ENCODE measurements around the gene CR1L.
"Not testable (repeated sequence)": the region's sequence is repeated elsewhere in the genome, so short reads cannot be mapped to it uniquely, and the experiment has no call there.

Gene CR1L

GRCh38 chr1:207682872-207683434 lies 38.0 kb downstream of the CR1L start:
- DNase-seq (ENCODE audit: low spot score), result not testable (repeated sequence)

DNA sequence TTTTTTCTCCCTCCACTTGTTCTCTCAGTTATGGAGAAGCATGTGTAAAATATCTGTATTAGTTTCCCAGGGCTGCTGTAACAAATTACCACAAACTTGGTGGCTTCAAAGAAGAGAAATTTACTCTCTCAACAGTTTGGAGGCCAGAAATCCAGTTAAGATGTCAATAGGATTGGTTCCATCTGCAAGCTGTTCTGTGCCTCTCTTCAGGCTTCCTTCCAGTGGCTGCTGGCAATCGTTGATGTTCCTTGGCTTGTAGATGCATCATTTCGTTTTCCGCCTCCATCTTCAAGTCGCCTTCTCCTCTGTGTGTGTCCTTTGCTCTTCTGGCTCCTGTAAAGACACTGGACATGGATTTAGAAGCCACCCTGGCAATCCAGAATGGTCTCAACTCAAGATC lies 45.6 kb downstream of the CR1L start:
- DNase-seq (ENCODE audit: low spot score), result not testable (repeated sequence)

GRCh38 chr1:207691010-207691409 lies 46.1 kb downstream of the CR1L start:
- DNase-seq (ENCODE audit: low spot score), result no peak

DNA sequence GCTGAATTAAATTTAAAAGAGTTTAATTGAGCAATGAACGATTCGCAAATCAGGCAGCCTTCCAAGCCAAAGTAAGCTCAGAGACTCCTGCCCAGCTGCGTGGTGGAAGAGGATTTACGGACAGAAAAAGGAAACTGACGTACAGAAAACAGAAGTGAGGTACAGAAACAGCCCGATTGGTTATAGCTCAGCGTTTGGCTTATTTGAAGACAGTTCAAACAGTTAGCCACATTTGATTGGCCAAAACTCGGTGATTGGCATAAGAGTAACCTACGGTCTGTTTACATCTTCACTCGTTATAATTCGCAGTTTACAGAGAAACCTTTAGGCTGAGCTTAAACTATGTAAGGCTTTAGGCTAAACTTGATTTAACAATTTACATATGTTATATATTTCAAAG lies 46.9 kb downstream of the CR1L start:
- DNase-seq (ENCODE audit: low spot score), result peak; percentile 75

DNA sequence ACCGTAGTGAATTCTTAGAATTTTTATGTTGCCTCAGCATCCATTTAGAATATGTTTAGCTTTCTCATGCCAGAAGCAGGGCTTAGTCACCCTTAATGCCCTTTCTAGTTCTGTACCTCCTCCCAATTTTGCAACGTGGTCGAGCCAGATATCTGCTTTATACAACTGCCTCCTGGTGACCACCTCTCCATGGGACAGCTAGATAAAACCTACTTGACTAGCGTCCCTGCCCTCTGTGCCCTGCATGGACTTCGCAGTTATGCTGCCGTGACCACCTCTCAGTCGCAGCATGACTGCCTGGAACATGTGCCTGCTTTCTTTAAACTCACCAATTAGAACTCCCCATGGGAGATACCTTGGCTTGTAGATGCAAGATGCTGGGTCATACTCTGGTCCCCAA lies 47.4 kb downstream of the CR1L start:
- DNase-seq (ENCODE audit: low spot score), result peak; percentile 93

GRCh38 chr1:207695891-207696290 lies 51.0 kb downstream of the CR1L start:
- no peak for DNase-seq (ENCODE audit: low spot score)

DNA sequence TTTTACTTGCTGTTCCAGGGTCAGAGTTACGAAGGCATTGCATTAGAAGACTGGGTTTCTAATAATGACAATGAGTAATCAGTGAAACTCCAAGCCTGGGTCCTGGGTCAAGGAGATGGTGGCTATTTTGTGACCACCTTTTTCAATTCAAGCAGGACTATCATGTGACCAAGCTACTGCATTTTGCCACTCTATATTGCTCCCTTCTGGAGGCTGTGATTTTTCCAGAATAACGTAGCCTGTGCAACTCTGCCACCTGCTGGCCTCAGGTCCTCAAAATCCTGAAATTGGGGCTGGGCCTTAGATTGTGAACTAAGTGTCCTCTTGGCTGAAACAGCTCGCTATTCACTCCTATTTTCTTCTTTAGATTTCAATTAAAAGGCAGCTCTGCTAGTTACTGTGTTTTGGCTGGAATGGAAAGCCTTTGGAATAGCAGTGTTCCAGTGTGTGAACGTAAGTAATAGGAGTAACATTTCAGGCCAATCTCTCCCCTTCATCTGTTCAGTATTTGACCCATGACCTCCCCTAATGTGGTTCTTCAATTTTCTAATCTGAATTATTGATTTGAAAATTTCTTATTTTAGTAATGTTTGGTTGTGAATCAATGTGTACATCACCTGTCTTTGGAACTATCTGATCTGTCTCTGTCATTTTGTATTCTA lies 54.0 kb downstream of the CR1L start:
- peak; percentile 78 for DNase-seq (ENCODE audit: low spot score)

GRCh38 chr1:207702317-207702716 lies 57.4 kb downstream of the CR1L start:
- no peak for DNase-seq (ENCODE audit: low spot score)

GRCh38 chr1:207703712-207704111 lies 58.8 kb downstream of the CR1L start:
- no peak for DNase-seq (ENCODE audit: low spot score)

GRCh38 chr1:207708004-207708403 lies 63.1 kb downstream of the CR1L start:
- not testable (repeated sequence) for DNase-seq (ENCODE audit: low spot score)

DNA sequence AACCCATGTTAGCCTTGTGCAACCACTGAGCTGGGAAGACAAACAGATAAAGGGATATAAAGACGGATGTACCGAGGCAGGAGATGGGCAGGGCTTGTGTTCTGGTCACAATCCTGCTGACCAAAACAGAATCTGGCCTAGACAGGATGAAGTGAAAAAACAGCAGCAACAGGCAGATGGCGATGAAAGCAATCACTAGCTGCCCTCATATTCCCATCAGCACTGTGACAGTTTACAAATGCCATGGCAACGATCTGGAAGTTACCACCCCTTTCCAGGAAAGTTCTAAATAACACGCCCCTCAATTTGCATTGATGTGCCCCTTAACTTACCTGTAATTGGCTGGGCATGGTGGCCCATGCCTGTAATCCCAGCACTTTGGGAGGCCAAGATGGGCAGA lies 66.4 kb downstream of the CR1L start:
- DNase-seq (ENCODE audit: low spot score), result peak; percentile 38

DNA sequence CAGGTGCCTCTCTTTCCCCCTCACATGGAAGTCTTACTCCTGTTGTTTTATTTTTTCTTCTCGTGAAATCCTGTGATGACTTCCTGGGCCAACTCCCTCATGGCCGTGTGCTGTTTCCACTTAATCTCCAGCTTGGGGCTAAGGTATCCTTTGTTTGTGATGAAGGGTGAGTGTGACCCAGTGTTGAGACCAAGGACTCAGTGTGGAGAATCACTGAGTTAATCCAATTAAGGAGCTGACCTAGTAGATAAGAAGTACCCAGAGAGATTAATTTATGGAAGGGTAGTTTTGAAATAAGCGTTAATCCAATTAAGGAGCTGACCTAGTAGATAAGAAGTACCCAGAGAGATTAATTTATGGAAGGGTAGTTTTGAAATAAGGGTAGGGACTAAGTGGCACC lies 67.8 kb downstream of the CR1L start:
- DNase-seq (ENCODE audit: low spot score), result not testable (repeated sequence)

GRCh38 chr1:207713529-207713928 lies 68.6 kb downstream of the CR1L start:
- DNase-seq (ENCODE audit: low spot score), result no peak

DNA sequence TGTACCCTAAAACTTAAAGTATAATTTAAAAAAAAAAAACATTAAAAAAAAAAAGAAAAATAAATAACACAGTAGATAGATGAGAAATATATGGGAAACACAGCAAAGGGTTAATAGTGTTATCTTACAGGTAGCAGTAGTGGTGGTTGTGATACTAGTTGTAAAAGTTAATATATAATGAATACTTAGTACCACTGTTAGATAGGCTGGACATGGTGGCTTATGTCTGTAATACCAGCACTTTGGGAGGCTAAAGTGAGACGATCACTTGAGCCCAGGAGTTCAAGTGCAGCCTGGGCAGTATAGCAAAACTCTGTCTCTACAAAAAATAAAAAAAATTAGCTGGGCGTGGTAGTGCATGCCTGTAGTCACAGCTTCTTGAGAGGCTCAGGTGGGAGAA lies 74.3 kb downstream of the CR1L start:
- no peak for DNase-seq (ENCODE audit: low spot score)

GRCh38 chr1:207728200-207728858 lies 83.4 kb downstream of the CR1L start:
- DNase-seq (ENCODE audit: low spot score), result peak; percentile 35

DNA sequence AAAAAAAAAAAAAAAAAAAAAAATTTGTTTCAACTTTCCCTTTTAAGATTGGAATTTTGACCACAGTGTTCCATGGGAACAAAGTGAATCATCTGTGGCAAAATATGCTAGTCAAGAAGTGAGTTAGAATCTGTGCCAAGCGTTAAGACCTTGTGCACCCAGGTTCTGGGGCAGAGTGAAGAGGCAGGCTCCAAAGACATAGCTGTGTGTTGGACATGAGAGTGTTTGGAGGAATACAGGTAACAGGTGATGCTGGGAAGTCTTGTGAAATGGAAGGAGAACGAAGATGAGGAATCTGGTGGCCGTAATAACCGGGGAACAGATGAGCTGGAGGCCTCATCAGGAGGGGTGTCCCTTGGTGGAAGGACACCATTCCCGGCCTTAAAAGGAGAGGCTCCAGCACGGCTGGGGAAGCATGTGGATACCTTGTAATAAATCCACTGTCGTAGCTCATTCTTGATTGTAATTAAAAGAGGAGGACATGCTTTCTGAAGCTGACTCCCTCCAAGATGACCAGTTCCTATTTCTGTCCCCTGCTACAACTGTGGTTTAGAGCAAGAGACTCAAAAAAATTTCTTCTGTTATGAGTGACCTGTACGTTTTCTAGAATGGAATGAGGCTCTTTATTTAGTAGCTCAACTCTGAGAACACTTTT lies 92.7 kb downstream of the CR1L start:
- not testable (repeated sequence) for DNase-seq (ENCODE audit: low spot score)

DNA sequence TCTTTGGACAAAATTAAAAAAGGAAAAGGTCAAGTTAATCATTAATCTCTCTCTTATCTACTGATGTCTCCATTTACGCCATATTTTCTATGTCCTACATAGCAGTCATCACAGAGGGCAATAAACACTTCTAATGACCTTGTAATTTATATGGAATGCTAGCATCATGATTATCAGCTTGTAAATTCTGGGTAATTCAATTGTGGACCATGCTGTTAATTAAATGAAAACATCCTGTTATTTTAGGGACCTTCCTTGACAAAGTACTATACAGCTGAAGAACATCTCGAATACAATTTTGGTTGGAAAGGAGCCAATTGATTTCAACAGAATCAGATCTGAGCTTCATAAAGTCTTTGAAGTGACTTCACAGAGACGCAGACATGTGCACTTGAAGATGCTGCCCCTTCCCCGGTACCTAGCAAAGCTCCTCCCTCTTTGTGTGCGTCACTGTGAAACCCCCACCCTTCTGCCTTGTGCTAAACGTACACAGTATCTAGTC lies 93.3 kb downstream of the CR1L start:
- DNase-seq (ENCODE audit: low spot score), result not testable (repeated sequence)

DNA sequence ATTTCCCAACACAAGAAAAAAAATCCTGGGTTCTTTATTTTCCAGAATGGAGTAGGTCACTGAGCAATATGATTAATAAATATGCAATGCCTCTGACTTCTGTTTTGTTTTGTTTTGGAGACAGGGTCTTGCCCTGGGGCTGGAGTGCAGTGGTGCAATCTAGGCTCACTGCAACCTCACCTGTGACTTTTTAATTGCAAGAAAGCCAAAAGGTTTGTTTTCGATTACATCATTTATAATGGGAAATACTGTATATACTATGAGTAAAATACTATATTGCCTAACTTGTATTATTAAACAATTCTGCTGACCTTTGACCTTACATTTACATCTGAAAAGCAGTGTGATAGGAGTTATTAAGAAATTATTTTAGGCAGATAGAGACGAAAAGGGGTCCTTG lies 95.3 kb downstream of the CR1L start:
- DNase-seq (ENCODE audit: low spot score), result no peak

DNA sequence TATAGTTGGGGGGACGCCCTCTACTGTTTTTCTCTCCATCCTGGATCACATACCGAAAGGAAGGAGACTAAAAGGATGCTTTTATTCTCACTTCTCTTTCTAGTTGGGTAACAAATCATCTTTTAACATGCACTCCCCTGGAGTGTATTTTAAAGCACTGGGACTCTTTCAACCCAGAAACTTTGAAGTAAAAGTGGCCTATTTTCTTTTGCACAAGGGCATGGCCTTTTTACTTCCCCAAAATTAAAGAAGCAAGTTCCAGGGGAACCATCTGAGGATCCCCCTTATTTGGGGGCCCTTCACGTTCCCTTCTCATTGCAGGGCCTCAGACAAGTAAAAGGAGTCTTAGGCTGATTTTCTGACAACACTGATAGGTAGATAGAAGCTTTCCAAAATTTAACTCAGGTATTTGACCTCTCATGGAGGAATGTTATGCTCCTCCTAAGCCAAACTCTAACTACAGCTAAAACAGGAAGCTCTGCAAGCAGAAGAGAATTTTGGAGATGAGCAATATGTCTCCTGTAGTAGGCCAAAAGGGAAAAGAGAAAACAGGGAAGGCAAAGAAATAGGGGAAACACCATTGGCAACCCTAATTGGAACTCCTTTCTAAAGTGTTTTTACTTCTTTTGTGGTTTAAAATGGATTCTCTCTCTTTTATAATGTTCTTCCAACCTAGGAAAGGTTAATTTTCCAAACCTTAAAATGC lies 98.1 kb downstream of the CR1L start:
- no peak for DNase-seq (ENCODE audit: low spot score)

DNA sequence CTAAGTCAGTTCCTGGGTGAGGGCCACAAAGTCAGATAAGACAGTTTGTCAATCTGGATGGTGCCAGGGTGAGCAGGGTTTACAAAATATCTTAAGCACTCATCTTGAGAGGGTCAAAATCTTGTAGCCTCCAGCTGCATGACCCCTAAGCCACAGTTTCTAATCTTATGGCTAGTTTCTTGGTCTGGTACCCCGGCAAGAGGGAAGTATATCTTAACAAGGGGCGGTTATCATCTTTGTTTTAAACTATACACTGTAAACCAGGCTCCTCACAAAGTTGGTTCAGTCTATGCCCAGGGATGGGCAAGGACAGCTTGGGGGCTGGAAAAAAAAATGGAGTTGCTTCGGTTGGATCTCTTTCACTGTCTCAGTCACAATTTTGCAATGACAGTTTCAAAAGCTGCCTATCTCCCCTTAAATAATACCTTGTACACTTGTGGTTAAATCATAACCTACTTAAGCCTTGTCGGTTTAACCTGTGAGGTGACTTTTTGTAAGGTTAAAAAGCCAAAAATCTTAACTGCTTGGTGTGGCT lies 99.1 kb downstream of the CR1L start:
- DNase-seq (ENCODE audit: low spot score), result no peak

DNA sequence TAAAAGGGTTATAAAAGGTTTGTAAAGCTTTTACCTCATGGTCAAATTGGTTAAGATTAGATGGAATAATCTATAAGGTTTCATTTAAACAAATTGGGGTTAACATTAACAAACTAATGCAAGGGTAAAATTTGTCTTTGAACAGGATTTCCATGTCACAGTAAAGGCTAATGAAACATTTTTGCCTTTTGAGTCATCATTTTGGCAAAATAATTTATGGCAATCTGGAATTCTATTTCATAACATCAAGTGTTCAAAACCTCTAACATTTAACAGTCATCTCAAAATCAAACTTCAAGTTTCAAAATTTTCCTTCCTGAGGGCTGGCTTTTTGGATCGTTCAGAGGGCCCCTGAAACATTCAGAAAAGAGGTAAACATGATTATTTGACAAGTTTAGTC lies 100.4 kb downstream of the CR1L start:
- no peak for DNase-seq (ENCODE audit: low spot score)
